Hematopoietic multipotent progenitor cell treated with erythropoietin and hydrocortisone succinate and interleukin-3 and kit ligand, for 15 days (in vitro differentiated cells): ENCODE results near the gene KDM4F.

Source experiments
- DNase-seq: peaks from one replicate; pipeline ENCODE4 v3.0.0-alpha.2; 2015; ENCODE audit warnings: low spot score

Gene KDM4F

DNA sequence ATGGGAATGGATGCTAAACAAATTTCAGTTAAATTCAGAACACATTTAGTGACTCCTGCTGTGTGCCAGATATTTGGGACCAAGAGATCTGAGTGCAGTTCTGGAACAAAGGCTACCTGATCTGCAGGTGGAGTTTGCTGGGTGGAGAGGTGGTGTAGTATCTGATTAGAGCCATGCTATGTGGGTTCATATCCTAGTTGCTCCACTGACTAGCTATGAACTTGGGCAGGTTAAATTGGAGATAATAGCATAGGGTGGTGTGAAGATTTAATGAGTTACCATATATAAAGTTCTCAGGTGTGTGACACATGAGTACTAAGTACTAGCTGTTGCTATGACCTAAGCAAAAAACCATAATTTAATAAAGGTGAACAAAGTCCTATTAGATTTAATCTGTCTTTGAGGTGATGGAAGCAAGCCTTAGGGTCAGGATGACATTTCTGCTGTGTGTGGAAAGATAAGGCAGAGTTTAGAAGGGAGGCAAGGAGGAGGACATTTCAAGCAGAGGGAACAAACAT, 42.5 kb downstream of the KDM4F start:
- DNase-seq, result no peak

DNA sequence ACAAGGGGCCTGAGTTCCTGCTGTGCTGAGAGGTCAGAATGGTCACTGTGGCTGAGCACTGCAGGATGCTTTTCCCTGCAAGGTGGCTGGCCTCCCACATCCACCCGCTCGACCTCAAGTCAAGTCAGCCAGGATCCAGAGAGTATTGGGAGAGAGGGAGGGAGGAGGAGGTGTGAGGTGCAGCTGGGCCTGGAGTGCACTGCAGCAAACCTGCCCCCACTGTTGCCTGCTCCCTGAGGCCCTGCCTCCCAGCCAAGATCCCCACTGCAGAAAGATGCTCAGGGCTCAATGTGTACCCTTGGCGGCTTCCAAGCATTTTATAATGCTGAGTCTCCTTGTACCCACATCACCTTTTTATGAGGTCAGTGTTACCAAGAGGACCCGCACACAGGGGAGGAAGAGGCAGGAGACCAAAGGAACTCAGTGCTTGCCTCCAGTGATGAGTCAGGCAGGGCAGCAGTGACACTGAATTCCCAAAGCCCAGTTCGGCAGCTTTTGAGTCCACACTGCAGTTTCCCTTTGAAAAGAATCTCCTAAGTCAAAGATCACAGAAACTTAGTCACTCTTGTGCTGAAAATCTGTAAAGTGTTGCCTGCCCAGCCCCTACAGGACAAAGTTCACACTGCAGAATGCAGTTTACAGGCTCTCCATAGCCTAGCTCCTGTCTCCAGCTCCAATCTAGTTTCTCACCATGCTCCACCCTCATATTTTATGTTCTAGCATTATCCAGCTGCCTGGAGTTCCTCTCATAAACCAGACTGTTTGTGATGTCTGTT, 43.5 kb downstream of the KDM4F start:
- DNase-seq, result peak; percentile 59

DNA sequence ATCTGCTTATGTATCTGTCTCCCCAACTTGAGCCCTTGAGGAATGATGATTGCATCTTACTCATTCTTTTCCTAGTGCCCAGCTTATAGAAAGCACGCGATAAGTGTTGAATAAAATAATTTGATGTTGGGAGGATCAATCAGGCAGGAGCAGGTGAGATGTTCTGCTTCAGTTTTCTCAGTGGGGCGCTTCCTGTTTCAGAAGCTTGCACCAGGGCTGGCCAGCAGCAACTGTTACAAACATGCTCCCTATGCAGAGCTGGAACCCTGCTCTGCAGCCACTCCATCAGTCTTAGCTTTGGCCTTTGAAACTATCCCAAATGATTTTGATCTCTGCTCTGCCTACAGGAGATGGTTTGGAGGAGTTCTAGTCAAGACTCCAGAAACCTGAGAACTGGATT, 44.3 kb downstream of the KDM4F start:
- DNase-seq, result no peak

DNA sequence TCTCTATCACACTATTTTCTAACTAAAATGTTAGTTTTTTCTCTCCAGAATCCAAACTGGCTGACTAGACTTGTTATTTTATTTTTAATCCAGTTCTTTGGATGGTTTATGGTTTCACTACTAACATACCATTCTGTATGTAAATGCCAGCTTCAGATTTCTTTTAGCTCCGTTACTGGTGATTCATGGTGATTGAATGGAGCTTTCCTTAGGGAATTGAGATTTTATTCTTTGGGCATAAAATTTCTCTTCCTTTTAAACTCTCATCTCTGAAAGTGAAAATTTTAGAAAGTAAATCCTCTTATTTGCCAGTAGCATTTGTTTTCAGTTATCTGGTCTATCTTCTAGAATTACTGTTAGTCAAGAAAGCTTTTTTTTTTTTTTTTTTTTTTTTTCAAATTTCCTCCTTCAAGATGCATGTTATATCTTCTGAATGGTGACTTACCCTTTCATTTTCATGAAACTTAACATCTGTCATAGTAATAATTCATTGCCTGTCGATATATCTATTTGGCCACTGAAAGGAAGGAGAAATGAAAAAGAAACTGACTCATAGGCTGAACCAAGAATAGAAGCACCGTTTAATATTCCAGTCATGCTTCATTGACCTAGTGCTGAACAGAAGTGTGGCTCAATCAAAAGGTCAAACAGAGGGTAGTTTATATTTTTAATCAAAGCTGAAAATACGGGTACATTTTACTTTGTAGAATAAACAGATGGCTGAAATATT, 46.8 kb downstream of the KDM4F start:
- no peak for DNase-seq

DNA sequence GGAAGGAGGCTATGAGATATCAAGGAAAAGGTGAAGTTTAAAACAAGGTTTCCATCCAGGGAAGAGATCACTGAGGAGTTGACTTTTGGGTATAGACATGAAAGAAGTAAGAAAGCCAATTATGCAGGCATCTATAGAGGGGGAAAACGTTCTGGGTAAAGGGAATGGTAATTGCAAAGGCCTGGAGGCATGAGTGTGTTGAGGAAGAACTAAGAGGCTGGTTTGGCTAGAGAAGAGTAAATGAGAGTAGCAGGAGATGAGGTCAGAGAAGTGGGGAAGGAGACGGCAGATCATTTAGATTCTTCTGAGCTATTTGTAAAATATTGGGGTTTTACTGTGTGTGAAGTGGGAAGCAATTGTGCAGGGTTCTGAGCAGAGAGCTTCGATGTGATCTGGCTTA, 48.0 kb downstream of the KDM4F start:
- DNase-seq, result no peak

DNA sequence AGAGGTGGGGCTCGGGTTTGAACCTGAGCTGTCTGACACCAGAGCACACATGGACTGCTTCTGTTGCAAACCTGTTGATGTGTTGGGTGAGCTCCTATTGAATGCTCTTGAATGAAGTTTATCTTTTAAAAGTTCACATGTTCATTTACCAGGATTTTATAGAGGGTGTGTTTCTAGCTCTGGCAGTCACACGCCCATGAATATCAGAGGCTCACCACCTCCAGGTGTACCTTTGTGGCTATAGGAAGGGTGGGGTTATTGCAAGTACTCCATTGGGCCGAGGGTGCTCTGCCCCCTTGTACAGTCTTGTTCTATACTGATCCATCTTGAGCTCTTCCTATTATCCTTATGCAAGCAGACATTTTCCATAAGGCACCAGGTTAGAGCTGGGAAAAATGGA, 49.6 kb downstream of the KDM4F start:
- DNase-seq, result no peak

DNA sequence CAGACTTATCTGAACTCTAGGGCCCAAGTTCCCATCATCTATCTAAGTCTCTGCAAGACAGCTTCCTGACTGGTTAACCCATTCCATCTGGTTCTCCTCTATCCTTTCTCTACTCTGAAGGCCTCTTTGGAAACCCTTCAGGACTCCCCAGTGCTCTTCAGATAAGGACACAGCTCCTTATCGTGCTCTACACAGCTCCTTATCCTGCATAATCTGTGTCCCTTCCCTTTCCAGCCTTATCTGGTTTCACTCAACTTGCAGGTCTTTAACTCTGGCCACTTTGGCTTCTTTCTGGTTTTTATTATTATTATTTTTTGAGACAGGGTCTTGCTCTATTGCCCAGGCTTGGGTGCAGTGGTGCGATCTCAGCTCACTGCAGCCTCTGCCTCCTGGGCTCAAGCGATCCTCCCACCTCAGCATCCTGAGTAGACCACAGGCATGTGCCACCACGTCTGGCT, 51.0 kb downstream of the KDM4F start:
- DNase-seq, result peak; percentile 29
